OCI-LY3 (cell line): ENCODE data around the gene ESAM.

Source experiments
- EZH2phosphoT487 ChIP-seq: fragments of 200-600 bp; shearing (Covaris generic); IDR thresholded peaks from 2 replicates; pipeline ENCODE4 v1.6.1; 2018; ENCODE audit warnings: antibody characterized with exemption, mixed run types, low read depth
- TF ChIP-seq, protein P1 (sequence below): fragments of 200-600, 300-600 bp; sonication (generic); IDR thresholded peaks from 2 replicates; pipeline ENCODE4 v1.5.1; 2014; ENCODE audit warnings: antibody characterized with exemption, low read length, low read depth

DNA sequence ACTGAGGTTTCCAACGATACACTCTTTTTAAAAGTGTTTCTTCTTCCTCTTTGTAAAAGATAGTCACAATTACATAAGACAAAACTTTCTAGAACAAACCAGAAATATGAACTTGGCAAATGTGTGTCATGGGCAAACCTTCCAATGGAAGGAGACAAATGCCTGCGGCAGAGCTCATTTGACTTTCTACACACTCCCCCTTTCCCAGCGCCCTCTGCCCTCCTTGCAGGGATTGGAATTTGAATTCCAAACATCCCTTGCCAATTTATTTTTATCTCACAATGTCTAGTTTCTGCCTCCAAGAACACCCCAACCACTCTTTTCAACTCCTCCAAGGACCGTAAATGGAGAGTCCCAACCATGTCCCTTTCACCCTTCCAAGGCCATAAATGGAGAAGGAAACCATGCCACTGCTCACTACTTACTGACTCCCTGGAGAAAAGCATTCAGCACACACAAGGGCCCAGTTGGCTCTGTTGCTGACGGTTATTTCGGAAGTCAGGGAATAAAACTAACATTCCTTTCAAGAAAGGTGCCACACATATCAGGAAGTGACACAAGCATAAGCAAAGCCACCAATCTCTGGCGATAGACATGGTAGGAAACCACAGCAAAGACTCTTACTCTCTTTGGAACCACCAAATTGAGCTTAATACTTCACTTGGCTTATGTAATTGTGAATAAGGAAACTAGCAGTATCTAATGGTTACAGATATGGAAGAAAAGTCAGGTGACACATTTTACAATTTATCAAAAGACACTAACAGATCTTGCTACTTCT, 15.0 kb upstream of the ESAM start:
- TF ChIP-seq, protein P1, sequence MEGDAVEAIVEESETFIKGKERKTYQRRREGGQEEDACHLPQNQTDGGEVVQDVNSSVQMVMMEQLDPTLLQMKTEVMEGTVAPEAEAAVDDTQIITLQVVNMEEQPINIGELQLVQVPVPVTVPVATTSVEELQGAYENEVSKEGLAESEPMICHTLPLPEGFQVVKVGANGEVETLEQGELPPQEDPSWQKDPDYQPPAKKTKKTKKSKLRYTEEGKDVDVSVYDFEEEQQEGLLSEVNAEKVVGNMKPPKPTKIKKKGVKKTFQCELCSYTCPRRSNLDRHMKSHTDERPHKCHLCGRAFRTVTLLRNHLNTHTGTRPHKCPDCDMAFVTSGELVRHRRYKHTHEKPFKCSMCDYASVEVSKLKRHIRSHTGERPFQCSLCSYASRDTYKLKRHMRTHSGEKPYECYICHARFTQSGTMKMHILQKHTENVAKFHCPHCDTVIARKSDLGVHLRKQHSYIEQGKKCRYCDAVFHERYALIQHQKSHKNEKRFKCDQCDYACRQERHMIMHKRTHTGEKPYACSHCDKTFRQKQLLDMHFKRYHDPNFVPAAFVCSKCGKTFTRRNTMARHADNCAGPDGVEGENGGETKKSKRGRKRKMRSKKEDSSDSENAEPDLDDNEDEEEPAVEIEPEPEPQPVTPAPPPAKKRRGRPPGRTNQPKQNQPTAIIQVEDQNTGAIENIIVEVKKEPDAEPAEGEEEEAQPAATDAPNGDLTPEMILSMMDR = no peak
- no peak for TF ChIP-seq EZH2phosphoT487
